Activated CD4-positive, alpha-beta T cell treated with anti-CD3 and anti-CD28 coated beads, Interleukin-2, amount 50 U/mL, for 24 hours (primary cell): ENCODE results near the gene HIVEP3.

Experiments used
- DNase-seq, 2 donors: peaks; one replicate each; pipeline ENCODE4 v3.0.0-alpha.2; 2020; ENCODE audit warnings: low read depth in 1 of 2, low spot score in 1 of 2

The HIVEP3 gene

DNA sequence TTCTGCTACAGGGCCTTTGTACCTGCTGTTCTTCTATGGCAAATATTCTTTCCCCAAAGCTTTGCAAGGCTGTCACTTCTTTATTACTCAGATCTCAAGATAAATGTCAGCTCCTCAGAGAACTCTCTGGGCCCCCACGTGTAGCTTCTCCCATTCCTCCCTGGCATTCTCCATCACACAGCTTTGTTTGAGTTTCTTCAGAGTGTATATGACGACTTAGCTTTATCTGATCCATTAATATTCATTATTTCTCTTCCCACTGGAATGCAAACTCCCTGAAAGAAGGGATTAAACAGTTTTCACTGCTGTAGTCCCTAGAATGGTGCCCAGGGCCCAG lies 259.6 kb downstream of the HIVEP3 start:
- no peak for DNase-seq

- DNase-seq = no peak
Measured at GRCh38 chr1:41658431-41659158, 260.1 kb downstream of the HIVEP3 start.

DNA sequence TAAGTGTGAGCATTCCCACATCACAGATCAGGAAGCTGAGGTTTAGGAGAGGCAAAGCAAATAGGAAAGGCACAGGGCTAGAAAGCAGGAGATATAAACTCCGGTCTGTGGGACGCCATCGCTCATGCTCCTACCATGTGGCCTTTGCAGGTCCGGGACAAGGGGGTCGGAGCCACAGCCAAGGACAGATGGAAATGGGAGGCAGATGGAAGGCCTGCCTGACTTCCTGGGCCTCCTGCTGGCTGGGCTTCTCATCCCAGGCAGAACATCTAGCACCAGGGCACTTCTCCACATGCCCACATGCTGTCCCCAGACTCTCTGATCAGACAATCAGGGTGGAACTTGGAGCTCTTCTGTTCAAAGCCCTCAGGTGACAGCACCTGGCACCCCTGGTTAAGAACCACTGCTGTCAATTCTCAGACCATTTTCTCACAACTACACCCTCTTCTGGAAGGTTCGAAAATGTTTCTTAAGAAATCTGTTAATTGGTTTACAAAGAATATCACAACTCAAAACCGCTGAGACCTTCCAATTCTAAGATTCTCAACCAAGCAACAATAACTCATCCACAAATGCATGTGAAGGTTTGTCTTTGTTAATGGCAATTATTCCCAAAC lies 260.9 kb downstream of the HIVEP3 start:
- DNase-seq = no peak

- DNase-seq = no peak
Measured at GRCh38 chr1:41656825-41657500, 261.8 kb downstream of the HIVEP3 start.

DNA sequence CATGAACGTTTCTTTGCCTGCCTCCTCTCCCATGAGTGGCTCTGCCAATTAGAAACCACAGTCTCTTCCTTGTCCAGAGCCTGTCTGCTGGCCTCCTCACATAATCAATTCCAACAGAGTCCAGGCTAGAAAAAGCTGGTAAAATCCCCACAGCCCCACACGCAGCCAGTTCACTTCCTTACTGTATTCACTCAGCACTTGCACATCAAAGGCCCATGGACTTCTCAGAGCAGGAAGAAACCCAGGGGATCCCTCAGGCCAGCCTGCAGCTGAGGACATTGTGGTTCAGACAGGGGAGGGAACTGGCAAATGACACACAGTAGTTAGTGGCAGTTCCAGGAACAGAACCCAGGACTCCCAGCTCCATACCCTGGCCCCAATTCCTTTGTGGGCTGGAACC lies 262.7 kb downstream of the HIVEP3 start:
- no peak for DNase-seq

GRCh38 chr1:41655632-41656031 lies 263.1 kb downstream of the HIVEP3 start:
- DNase-seq = no peak

DNA sequence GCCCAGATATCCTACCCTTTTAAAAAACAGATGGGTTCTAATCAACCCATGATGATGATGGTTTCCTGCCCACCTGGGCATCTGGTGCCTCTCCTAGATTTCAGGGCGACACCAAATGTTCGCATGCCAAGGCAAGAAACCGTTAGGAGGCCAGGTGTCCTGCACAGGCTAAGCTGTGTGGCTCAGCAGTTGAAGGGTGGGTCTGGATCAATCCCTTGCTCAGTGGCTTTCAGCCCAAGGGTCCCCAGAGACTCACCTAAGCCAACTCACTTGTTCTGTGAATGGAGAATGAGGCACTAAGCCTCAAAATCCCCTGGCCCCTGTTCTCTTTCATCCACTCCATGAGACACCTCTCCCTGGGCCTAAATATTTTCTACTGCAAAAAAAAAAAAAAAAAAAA lies 265.1 kb downstream of the HIVEP3 start:
- DNase-seq = no peak

GRCh38 chr1:41652384-41653265 lies 266.1 kb downstream of the HIVEP3 start:
- DNase-seq = no peak

DNA sequence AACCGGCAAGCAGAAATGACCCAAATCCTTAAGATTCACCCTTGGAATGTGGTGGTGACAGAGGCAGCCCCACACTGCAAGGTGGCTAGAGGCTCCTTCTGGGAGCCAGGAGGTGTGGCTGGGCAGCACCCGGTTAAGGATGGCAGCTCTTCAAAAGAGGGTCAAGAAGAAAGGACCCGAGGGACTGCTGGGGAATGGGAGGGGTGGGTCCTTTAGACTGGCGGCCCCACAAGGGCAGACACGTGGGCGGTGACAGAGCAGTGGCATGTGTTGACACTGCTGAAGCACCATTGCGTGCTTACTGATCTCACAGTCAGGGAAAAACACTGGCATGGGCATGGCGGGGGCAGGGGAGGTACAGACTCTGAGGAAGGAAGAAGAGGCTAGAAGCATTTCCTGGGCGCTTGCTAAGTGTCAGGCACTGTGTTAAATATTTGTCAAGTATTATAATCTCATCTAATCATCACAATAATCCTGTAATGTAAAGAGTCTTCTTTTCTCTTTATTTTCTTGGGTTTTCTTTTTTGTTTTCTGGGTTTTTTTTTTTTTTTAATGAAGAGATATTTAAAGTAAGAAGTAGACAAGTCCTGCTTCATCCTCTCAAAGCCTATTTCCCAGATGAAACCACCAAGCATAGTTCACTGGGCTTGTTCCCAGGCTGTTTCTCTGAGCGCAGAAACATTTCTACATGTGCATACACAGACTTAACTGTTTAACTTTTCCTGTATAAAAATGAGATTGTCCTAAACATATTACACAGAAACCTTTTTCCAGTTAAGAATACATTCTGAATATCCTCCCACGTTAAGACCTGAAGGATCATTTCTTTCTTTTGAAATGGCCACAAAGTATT lies 268.5 kb downstream of the HIVEP3 start:
- DNase-seq = no peak

DNA sequence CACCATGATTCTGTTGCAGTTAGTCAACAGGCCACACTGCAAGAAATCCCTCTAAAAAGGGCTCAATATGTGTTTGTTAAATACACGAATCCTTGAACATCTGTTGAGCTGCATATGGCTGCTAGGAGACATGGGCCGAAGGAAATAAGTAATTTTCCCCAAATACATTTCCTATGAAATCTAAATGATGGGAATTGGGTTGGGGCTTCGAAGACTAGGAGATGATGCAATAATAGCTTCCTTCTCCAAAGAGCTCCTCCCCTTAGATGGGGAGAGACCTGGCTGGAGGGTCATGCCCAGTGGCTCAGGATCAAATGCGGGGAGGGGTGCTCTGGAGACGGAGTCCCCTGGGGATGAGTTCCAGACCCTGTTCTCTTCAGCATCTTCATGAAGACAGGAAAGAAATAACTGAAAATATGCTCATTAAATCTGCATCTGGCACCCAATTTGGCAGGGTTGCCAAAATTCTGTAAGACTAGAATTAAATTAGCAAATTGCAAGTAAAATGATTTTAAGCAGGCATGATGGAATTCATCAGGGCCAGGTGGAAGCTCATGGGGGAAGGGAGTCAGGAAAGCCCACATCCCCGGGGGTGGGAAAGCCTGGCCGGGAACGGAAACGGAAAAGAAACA lies 269.2 kb downstream of the HIVEP3 start:
- no peak for DNase-seq

GRCh38 chr1:41648844-41649243 lies 269.9 kb downstream of the HIVEP3 start:
- no peak for DNase-seq

DNA sequence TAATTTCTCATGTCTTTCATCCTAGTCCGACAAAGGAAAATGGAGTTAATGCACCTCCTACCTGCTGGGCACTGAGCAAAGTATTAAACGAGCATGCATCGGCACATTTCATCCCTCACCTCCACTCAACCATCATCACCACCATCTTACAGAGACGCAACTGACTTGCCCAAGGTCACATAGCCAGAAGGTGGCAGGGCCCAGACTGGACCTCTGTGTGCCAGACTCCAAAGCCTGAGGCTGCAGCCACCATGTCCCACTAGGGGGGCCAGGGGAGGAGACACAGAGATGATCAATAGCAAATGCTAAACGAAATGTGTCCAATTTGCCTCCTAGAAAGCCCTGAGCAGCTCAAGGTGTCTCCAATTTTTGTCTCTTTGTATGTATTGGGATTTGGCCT lies 270.5 kb downstream of the HIVEP3 start:
- no peak for DNase-seq

DNA sequence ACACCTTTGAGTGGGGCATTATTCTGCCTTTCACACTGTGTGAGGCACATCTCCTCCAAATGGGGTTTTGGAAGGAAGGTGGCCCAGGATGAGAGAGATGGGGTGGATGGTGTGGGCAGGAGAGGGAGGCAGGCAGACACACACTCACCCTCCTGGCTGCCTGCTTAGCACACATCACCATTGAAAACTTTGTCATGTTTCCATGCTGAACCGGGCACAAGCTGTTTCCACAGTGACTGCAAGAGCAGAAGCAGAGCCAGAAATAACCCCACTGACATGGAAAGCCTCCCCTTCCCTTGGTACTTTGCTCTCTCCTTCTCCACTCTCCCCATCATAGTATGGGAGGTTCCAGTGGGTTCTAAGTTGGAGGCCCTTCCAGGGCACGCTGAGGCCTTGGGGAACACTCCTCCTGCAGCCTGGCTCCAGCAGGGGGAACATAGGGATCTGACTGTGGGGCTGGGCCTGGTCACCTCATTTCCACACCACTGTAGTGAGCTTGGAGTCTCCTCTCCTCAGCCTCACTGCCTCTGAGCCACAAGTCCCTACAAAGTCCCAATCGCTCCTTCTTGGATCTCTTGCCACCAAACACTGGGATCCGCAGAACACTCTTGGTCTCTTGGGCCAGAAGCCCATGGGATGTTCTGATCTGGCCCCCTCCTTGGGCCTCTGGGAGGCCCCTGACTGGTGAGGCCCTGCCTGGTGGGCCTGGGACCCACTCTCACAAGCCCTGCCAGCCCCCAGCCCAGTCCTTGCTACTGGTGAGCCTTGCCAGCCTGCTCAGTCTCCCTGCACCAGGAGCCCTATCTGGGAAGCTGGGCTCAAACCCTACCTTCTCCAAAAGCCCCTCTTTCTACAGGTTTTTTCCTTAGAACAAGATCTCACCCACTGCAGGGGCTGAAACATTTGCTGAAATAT lies 271.2 kb downstream of the HIVEP3 start:
- no peak for DNase-seq

DNA sequence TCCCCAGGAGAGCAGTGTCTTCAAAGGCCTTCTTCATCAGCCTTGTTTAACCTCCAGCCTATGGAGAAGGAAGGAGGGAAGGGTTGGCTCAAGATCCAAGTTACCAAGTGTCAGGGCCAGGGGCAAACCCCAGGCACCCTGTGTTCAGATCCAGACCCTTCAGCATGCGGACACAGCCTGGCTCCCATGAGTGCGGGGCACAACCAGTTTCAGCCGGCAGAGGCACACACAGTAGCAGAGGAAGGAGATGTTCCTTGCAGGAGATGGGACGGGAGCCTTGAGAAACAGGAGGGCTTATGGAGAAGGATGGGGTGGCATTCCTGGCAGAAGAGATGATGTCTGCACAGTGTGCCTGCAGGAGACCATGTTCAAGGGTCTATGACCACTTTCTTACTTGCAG lies 272.5 kb downstream of the HIVEP3 start:
- DNase-seq = no peak

- DNase-seq = no peak
Measured at GRCh38 chr1:41645062-41645461, 273.7 kb downstream of the HIVEP3 start.

DNA sequence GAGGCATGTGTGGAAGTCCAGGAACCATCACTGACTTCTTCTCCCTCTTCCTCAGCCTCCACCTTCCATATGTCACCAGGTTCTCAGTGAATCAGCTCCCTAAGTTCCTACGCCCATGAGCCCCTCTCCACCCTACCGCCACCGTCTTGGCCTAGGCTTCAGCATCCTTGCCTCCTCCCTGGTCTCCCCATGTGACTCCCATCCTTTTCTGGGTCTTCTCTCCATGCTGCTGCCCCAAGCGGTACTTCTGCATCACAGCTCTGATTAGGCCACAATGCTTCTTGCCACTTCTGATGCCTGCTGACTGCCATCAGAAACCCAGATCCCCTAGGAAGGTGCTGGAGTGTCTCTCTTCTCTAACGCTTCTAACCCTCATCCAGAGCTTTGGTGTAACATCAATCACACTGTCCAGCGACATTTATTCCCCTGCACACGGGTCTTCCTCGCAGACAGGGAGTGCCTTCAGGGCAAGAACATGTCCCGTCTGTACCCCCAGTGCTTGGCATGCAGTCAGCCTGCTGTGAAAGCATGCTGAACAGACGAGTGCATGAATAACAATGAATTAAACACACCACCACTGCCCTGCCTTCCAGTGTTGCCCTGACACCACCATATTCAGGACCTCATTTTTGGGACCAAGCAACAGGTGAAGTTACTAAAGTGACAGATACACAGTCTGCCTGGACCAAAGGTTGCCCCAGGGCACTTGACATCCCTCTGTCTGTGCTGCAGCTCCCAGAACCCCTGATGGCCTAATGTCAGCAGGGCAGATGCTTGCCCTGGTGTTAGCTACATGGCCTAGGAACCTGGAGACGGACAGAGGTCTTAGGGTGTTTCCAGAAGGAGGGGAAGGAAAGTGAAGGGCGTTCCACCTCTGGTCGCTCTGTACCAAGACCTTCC lies 275.6 kb downstream of the HIVEP3 start:
- no peak for DNase-seq

DNA sequence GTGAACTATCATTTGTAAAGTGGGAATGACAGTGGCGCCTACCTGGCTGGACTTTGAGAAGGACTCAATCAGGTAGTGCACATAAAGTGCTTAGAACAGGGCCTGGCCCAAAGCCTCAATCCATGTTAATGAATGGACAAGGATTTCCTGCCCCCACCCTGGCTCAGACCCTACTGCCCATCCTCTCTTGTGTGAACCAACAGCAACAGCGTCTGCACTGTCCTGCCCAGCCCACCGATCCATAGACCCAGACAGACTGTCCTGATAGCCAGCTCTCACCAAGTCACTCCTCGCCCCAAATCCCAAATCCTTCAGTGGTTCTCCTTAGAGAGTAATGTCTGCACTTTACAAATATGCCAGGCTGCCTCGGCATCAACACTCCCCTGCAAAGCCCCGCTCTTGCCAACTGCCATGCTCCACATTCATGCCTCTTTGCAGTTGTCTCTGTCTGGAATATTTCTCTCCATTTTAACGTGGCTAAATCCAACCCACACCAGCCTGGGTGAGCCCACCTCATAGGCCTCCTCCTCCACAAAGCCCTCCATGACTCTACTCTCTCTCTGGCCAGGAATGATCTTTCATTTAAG lies 276.7 kb downstream of the HIVEP3 start:
- no peak for DNase-seq

GRCh38 chr1:41641475-41641814 lies 277.3 kb downstream of the HIVEP3 start:
- DNase-seq = no peak
